ENCODE data around the gene FTO. TPM values are rescaled to one million over a fixed set of nuclear protein-coding genes. Genes with fewer than 3 reads are reported as not detected.

FTO gene
- total RNA-seq, 2 donors from 2014 or later, result 73.6 to 90.6 TPM

DNA sequence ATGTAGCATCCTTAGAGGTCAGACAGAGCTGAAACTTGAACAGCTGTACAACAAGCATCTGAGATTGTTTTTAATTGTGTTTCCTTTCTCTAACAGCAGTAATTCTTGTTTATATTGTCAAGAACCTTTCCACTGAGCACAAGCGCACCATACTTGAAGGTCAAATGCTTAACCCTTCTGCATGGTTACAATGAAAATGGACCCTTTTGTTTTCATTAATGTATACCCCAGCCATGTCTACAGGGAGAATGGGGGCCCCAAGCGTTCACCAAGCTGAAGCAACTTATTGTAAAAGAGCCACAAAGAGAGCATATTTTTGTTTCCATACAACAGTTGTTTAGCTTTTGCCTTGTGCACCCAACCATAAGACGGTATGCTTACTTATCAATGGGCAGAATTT lies 210.8 kb downstream of the FTO start:
- no peak for DNase-seq (ENCODE audit: low spot score)
- H3K36me3 ChIP-seq, result no peaks in the 10 kb centered on the region
- H3K27ac ChIP-seq, result peak overlapping the region in 1 of 2 donors; percentile 1
- TF ChIP-seq, protein P1, sequence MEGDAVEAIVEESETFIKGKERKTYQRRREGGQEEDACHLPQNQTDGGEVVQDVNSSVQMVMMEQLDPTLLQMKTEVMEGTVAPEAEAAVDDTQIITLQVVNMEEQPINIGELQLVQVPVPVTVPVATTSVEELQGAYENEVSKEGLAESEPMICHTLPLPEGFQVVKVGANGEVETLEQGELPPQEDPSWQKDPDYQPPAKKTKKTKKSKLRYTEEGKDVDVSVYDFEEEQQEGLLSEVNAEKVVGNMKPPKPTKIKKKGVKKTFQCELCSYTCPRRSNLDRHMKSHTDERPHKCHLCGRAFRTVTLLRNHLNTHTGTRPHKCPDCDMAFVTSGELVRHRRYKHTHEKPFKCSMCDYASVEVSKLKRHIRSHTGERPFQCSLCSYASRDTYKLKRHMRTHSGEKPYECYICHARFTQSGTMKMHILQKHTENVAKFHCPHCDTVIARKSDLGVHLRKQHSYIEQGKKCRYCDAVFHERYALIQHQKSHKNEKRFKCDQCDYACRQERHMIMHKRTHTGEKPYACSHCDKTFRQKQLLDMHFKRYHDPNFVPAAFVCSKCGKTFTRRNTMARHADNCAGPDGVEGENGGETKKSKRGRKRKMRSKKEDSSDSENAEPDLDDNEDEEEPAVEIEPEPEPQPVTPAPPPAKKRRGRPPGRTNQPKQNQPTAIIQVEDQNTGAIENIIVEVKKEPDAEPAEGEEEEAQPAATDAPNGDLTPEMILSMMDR (IDR thresholded peaks at IDR 0.05), result no peak
- peaks cover 0 to 42% of the 10 kb centered on the region in 2 donors for H3K4me1 ChIP-seq
- H3K27me3 ChIP-seq, result no peaks in the 10 kb centered on the region
- no peak overlapping the region for H3K4me3 ChIP-seq
- no peaks in the 10 kb centered on the region for H3K9me3 ChIP-seq

DNA sequence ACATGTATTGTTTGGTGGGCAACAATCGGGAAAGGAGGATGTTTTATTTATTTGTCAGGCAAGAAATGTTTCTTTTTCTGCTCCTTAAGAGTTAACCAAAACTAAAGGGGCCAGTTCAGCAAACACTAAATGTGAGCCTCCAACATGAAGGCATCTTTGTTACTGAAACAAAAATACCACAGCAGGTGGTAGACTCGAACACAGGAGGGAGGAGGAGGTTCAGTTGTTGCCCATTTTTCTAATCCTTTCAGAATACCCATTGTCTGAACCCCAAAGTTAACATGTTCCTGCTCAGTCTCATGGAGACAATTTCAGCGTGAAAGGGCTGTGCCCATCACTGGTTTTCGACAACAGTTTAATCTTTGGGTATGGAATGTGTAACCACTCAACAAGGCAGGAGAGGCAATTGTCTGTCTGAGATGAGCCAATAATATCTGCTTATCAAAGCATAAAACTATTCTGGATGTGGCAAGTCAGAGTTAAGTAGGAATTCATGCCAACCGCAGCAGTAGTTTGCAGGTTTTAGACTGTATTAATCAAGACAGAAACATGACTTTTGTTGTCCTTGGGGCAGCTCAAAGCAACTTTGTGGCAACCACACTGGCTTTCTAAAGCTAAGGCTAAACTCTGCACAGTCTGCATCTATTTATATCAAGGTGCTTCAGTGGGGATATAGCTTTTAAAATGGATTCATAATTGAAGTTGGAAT lies 211.7 kb downstream of the FTO start:
- H3K27ac ChIP-seq, result peak overlapping the region in 1 of 2 donors; percentile 36
- no peaks in the 10 kb centered on the region for H3K9me3 ChIP-seq
- no peak overlapping the region for H3K4me3 ChIP-seq
- no peak for DNase-seq (ENCODE audit: low spot score)
- H3K27me3 ChIP-seq, result no peaks in the 10 kb centered on the region
- TF ChIP-seq, protein P1 (IDR thresholded peaks at IDR 0.05), result no peak
- no peaks in the 10 kb centered on the region for H3K36me3 ChIP-seq
- peaks cover 0 to 43% of the 10 kb centered on the region in 2 donors for H3K4me1 ChIP-seq

DNA sequence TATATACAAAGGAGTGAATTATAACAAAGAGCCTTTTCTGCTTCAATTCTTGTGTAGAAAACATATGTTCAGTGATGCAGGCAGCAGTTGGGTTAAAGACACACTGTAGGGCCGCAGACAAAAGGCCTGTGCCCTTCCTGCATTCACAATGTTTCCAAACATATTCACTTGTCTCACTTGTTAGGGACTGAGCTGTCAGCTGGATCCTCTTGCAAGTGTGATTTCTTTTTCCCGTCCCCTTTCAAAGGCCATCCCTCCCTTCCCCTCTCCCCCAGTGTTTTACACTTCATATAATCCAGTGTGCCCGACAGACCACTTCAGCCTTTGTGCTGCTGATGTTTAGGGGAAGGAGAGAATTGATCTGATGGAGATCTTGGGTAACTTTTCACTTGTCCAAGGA lies 217.0 kb downstream of the FTO start:
- H3K4me3 ChIP-seq, result no peak overlapping the region
- H3K27me3 ChIP-seq, result no peaks in the 10 kb centered on the region
- DNase-seq (ENCODE audit: low spot score), result no peak
- H3K4me1 ChIP-seq, result peaks cover 0 to 7% of the 10 kb centered on the region in 2 donors
- TF ChIP-seq, protein P1 (IDR thresholded peaks at IDR 0.05), result no peak
- no peaks in the 10 kb centered on the region for H3K9me3 ChIP-seq
- H3K27ac ChIP-seq, result no peak overlapping the region
- no peaks in the 10 kb centered on the region for H3K36me3 ChIP-seq

DNA sequence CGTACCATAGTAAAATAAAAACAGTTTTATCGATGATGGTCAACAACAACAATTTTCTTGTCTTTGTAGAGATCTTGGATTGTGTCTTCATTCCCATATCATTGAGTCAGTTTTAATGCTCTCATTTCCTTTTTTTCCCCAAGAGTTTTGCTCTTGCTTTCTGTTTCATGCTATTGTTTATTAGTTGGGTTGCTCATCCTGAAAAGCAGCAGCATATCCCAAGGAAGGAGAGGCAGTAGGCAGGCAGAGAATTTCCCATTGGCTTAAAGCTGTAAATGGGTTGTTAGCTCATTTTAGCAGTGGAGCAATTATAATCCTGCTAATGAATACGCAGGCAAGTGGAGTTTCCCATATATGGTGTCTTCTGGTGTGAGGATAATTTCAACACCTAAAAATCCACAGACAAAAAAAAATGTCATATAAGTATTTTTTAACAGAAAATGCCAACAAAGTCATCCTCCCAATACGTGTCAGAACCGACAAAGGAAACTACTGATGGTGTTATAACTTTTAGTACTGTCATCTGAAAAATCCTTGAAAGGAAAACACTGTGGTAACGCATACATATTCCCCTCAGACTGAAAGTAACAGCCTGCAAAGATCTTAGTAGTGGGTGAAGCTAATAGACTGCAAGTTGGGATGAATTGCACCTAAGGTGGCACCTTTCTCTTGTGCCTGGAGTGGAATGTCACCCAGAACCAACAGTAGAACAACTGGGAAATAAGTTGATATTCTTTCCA lies 218.3 kb downstream of the FTO start:
- DNase-seq (ENCODE audit: low spot score), result no peak
- TF ChIP-seq, protein P1 (IDR thresholded peaks at IDR 0.05), result no peak
- Histone ChIP-seq H3K27ac (no peak overlapping the region), H3K9me3 (no peaks in the 10 kb centered on the region), H3K36me3 (no peaks in the 10 kb centered on the region), H3K4me1 (peaks cover 0 to 4% of the 10 kb centered on the region in 2 donors), H3K27me3 (no peaks in the 10 kb centered on the region), H3K4me3 (no peak overlapping the region)

DNA sequence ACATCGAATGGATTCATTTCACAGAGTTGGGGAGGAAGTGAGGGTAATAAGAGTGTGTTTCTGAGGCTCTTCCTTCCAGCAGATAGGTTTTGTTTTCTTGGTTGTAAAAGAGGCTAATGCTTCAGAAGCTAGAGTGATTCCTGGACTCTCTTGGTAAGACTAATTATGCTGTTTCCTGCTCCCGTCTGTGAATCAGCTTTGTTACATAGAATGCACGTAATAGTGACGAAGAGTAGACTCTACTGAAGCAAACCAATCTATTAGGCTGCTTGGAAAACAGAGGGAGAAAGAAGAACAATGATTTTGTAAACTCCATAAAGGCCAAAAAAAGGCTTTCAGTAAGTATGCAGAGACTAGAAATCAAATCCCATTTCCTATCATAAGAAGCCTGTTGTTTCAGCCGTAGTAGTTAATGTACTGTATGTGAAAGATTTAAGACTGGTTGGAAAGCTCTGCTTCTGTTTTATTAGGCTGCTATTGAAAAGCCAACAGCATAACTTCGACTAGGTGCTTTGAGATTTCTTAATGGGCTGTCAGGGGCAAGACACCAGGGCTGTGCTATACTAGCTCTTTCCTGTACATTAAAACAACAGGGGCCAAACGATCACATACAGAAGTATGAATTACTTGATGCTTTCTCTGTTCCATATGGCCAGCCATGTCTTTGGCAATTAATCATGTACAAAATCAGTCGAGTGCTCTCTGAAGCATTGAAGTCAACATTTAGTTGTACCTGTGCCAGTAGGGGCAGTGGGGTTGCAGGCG lies 219.0 kb downstream of the FTO start:
- Histone ChIP-seq H3K27ac (no peak overlapping the region), H3K9me3 (no peaks in the 10 kb centered on the region), H3K4me1 (peaks cover 0 to 4% of the 10 kb centered on the region in 2 donors), H3K27me3 (no peaks in the 10 kb centered on the region), H3K36me3 (no peaks in the 10 kb centered on the region), H3K4me3 (no peak overlapping the region)
- TF ChIP-seq, protein P1 (IDR thresholded peaks at IDR 0.05), result no peak
- no peak for DNase-seq (ENCODE audit: low spot score)

Measured in right atrium auricular region (tissue), 2 donors.